Raji (cell line): ENCODE data around the gene PNKD.

ENCODE experiments used
- POLR2A ChIP-seq: IDR thresholded peaks from 2 replicates; pipeline ENCODE4 v1.6.1; 2011; ENCODE audit warnings: low read depth, low read length, control low read depth; ENCODE audit not compliant: insufficient read depth

Gene PNKD

DNA sequence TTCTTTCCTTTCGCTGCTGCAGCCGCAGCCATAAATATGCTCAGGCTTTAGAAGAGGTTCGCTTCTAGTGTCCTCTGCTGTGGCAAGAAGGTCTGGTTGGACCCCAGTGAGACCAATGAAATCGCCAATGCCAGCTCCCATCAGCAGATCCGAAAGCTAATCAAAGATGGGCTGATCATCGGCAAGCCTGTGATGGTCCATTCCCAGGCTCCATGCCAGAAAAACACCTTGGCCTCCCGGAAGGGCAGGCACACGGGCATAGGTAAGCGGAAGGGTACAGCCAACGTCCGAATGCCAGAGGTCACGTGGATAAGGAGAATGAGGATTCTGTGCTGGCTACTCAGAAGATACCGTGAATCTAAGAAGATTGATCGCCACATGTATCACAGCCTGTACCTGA is 83.7 kb downstream of the PNKD start:
- TF ChIP-seq POLR2A = no peak

DNA sequence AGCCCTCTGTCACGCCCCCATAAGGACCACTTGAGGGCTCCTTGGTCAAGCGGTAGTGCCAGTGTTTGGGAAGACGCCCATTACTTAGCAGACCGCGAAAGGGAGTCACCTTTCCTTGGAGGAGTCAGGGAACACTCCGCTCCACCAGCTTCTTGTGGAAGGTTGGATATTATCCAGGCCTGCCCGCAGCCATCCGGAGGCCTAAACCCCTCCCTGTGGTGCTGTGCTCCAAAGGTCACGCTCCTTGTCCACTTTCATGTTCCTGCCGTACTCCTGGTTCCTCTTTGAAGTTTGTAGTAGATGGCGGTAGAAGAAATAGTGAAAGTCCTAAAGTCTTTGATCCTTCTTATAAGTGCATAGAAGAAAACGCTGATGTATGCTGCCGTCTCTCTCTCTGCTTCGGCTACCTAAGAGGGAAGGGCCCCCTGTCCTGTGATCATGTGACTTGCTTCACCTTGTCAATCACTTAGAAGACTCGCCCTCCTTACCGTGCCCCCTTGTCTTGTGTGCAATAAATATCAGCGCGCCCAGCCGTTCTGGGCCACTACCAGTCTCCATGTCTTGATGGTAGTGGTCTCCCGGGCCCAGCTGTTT is 84.6 kb downstream of the PNKD start:
- no peak for TF ChIP-seq POLR2A

DNA sequence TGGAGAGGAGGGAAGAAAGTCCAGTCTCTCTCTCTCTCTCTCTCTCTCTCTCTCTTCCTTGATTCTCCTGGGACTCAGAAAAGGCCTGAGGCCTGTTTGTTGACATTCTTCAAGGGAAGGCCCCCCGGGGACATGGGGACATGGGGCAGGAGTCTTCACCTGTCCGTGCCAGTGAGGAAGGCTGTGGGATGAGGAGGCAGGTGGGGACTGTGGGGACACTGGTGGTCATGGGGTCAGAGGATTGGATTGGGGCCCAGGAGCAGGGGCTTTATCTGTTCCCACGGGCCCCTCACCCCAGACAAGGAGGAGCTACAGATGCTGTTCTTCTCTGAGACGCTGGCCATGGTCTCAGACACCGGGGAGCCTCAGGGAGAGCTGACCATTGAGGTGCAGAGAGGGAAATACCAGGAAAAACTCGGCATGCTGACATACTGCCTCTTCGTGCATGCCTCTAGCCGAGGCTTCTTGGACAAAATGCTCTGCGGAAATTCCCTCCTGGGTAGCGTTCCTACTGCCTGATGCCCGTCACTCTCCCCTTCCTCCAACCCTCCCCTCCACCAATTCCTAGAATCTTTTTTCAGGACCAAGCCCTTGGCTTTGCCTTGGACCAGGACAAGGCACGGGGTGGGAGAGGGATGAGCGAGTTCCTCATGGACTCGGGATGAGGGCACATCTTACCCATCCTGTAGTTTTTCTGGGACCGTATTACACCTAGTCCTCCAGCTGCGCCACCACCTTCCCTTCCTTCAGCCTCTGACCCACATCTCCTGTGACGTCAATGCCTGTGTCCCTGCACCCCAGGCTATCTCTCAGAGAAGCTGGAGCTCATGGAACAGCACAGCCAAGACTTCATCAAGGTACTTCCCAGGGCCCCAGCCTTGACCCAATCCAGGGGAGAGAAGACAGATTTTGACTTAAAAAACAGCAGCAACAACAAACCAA is 87.2 kb downstream of the PNKD start:
- TF ChIP-seq POLR2A = no peak

DNA sequence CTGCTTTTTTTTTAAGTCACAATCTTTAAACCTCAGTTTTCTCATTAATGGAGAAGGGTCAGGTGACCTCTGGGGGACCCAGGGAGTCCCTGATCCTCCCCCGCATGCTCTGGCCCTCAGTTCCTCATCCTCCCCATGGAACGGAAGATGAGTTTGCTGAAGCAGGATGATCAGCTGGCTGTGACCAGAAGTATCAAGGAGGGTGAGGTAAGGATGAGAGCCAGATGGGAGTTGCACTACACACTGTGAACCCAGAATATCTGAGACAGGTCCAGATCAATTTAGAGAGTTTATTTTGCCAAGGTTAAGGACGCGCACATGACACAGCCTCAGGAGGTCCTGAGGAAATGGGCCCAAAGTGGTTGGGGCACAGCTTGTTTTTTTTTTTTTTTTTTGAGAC is 90.1 kb downstream of the PNKD start:
- TF ChIP-seq POLR2A = no peak

DNA sequence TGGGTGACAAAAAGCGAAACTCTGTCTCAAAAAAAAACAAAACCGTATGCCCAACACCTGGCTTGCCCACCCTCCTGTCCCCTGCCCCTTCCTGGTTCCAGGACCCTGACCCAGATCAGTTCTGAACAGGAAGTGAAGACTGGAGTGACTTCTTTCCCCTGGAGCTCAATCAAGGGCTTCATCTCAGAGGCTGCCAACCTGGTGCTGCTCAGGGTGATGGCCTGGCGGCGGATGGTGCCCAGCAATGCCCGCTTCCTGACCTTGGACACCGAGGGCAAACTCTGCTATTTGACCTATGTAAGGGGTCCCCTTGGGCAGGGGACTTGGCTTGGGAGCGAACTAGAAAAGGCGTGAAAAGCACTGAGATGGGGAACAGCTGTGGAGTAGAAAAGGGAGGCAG is 92.3 kb downstream of the PNKD start:
- no peak for TF ChIP-seq POLR2A

DNA sequence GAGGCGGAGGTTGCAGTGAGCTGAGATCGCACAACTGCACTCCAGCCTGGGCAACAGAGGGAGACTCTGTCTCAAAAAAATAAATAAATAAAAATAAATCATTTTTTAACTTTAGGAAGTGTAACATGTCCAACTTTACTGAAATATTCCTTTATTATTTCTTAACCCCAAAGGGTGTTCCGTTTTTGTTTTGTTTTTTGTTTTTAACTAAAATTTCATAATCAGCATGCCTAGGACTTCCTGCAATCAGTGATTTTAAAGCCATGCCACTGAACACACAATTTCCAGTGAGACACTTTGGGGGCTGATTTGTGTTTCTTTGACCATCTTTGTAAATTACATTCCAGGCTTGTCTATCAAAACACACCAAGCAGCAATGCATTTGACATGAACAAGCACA is 93.4 kb downstream of the PNKD start:
- TF ChIP-seq POLR2A = no peak

DNA sequence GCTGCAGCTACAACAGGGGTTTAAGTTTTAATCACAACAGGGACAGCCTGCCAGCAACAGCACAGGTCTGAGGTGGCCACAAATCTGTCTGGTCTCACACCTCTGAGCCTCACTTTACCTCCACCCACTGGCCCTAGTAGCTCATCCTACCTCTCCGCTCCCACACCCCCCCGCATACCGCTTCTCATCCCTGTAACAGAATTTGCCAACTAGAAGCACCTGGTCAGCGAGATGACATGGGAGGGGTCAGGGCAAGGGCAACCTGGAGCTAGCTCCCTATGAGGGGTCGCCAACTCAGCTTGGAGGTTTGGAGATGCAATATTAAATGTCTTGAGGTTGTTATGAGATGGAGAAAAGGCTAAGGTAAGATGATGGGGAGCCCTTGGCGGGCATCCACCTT is 93.9 kb downstream of the PNKD start:
- no peak for TF ChIP-seq POLR2A

DNA sequence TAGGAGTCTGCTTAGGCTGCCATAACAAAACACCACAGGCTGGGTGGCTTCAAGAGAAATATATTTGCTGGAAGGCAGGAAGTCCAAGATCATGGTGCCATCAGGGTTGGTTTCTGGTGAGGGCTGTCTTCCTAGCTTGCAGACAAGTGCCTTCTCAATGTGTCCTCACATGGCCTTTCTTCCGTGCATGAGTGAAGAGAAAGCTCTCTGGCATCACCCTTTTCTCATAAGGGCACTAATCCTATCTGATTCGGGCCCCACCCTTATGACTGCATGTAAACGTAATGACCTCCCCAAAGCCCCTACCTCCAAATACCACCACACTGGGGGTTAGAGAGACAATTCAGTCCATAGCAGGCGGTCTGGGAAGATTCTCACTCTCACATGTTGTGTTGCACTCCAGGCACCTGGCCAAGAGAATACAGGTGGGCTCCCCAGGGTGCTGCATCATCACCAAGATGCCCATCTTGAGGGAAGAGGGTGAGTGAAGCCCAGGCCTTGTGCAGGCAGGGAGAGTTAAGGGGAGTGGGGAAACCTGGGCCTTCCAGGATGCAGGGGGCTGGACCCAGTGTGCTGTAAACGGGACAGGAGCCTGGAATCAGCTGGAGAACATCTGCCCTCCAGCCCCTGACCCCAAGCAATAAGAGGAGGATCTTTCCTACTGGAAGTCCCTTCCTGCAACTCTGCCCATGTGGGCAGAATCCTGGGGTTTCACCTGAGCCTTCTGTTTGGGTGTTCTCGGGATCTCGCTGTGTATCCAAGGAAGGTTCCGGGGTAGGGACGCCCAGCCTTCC is 96.5 kb downstream of the PNKD start:
- TF ChIP-seq POLR2A = no peak

DNA sequence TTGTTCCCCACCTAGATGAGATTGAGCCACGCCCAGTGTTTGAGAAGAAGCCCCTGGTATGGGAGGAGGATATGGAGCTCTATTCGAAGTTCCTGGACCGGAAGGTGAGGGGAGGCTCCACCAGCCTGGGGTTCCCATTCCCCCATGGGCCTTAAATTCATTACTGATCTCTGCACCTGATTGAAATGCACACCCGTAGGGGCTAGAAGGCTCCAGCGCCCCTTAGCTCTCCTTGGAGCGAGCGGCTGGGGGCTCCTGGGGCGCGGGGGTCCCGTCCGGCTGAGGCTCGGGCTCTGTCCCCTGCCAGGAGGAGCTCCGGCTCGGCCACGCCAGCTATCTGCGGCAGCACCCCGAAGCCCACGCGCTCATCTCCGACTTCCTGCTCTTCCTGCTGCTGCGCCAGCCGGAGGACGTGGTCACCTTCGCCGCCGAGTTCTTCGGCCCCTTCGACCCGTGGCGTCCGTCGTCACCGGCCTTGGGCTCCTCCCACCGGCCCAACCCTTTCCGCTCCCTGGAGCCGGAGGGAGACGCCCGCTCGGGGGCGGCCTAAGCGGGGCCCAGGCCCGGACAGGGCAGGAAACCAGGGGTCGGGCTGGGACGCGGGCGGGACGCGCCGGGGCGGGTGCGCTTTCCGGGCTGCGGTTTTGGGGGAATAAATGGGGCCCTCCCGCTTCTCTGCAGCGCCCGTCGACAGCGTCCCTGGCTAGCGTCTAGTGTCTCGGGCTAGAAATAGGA is 97.3 kb downstream of the PNKD start:
- TF ChIP-seq POLR2A = 0 out of 2 replicates have a peak, but pooled peaks have one; percentile 38

DNA sequence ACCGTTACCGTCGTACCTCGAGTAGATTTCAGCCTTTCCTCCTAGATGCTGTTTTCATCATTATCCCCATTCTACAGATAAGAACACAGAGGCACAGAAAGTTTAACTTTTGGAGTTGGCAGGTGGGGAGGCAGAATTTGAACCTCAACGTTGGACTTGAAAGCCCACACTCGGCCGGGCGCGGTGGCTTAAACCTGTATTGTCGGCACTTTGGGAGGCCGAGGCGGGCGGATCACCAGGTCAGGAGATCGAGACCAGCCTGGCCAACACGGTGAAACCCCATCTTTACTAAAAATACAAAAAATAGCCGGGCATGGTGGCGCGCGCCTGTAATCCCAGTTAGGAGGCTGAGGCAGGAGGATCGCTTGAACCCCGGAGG is 97.8 kb downstream of the PNKD start:
- TF ChIP-seq POLR2A = no peak

DNA sequence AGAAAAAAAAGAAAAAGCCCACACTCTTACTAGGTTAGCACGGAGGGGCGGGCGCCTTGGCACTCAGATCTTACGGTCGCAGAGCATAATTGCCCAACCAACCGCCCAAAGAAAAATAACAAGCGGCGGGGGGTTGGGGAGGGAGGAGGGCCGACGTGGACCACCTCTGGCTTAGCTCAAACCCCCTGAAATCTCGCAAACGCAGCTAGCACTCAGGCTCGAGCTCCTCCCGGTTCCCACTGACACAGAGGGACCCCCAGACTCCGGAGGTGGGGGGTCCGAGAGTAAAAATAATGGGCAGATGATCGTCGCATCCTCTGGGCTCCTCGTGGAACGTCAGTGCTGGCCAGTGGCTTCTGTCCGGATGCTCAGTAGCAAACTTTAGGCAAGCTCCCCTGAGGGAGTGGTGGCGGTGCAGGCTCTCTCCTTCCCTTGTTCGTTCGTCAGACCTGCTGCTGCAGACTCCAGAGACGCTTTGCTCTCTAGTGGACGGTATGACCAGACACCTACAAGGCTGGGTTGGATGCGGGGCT is 98.4 kb downstream of the PNKD start:
- no peak for TF ChIP-seq POLR2A

DNA sequence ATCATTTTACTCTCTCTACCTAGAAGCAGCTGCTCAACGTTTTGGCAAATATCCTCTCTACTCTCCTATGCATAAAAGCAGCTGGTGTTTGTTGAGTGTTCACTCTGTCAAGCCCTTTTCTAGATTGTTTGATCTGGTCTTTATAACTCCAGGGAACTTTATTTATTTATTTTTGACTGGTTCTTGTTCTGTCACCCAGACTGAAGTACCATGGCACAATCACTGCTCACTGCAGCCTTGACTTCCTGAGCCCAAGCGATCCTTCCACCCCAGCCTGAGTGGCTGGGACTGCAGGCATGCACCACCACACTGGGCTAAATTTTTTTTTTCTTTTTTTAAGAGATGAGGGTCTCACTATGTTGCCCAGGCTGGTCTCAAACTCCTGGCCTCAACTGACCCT is 99.0 kb downstream of the PNKD start:
- TF ChIP-seq POLR2A = no peak

DNA sequence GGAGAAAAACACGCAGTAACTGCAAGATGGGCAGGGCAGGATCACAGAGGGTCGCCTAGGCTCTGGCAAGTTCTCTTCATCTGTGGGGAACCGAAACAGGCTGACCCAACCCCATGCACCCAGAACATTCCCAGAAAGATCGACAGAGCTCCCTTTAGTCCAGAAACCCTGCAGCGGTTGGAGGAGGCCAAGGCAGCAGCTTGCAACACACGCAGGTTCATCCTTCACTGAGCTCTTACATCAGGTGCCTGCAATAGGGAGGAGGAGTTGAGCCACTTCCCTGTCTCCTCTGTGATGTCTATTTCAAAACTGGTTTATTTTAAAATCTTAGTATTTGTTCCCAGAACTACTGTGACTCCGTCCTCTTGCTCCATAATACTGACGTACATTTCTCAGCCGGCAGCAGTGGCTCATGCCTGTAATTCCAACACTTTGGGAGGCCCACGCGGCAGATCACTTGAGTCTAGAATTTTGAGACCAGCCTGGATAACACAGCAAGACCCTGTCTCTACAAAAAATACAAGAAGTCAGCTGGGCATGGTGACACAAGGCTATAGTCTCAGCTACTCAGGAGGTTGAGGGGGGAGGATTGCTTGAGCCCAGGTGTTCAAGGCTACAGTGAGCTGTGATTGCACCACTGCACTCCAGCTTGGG is 100.2 kb downstream of the PNKD start:
- peak; percentile 24; the same call in 1 of the 2 replicates for TF ChIP-seq POLR2A

DNA sequence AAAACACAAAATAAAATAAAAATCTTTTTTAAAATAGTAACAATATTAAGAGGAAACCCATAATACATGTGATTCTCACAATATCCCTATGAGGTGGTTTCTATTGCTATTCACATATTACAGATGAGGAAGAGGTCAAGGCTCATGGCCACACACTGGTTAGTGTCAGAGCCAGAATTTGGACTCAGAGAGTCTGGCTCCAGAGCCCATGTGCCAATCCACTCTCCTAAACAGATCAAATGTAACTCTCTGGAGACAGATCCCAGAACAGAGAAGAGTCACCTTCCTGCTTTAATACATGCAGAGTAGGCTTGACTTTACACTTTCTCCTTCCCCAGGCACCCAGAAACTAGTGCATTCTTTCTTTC is 101.6 kb downstream of the PNKD start:
- no peak for TF ChIP-seq POLR2A
